Measurements from ENCODE around the gene PTH1R. TPM values are rescaled to one million over a fixed set of nuclear protein-coding genes. Genes with fewer than 3 reads are reported as not detected.
A peak's percentile ranks its signal among the peaks of the same experiment; 100 is the strongest.

PTH1R gene
- total and polyA plus RNA-seq, 10 of the 15 experiments (the other 5 are each of a cell fraction or from before 2014, with no cell fraction given), result not detected

DNA sequence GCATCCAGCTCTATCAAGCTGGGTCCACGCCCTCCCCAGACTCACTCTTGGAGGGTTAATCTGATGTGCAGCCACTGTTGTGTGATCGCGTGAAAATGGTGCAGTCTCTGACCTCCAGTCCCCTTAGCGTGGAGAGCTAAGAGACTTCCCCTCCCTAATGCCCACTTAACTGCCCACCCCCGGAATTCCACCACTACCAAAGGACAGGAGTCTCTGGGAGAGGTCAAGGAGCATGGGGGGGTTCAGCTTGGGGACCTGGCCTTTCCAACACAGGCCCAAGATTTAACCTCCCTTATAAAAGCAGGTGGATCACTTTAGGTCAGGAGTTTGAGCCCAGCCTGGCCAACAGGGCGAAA is 50.2 kb downstream of the PTH1R start:
- H3K9ac ChIP-seq (ENCODE audit: control insufficient read depth, insufficient read depth, low read length), result peak overlapping the region; percentile 57
- BruUV-seq (replicated peaks), result TSS peak; percentile 76
- no peaks in the 10 kb centered on the region for H3K27me3 ChIP-seq (replicated peaks in 1 of 2; ENCODE audit: control insufficient read depth in 2 of 2, insufficient read depth in 2 of 2, low read length in 1 of 2)
- FAIRE-seq (no peak), ATAC-seq (peak; percentile 9), DNase-seq (ENCODE audit: low read depth, low spot score) (no peak)
- SMC1A ChIA-PET (ENCODE audit: uncharacterized antibody, unreplicated experiment), result interaction anchor here (0.7 to 17.5 kb wide), 14 partner anchors 8 to 185 kb away, joined by 3 to 298 read pairs (median 6); partner anchors contain the start of genes CCDC12 and NBEAL2
- no peaks in the 10 kb centered on the region for H4K20me1 ChIP-seq (ENCODE audit: control insufficient read depth, insufficient read depth)
- H3K4me2 ChIP-seq (ENCODE audit: control insufficient read depth, insufficient read depth), result peak overlapping the region; percentile 96
- in situ Hi-C loops (cut with MboI), result no loop called here
- no peak overlapping the region for H2AFZ ChIP-seq (ENCODE audit: control insufficient read depth, low read depth, low read length)
- RAD21 ChIA-PET (ENCODE audit: unreplicated experiment), result interaction anchor here (1.1 to 4.2 kb wide), 16 partner anchors 12 to 419 kb away, joined by 3 to 38 read pairs (median 6); partner anchors contain the start of genes CCDC12 and NBEAL2
- CTCF ChIA-PET, result interaction anchor here (0.8 to 4.1 kb wide), 9 partner anchors 18 to 71 kb away, joined by 3 to 14 read pairs (median 5); no protein-coding TSS in a partner anchor
- 5% methylated on average over 6 of the region's 6 CpGs for WGBS (ENCODE audit: insufficient coverage, insufficient replicate concordance, low lambda C conversion rate, missing lambda C conversion rate)
- TF ChIP-seq EP300 (IDR thresholded peaks at IDR 0.05; ENCODE audit: borderline replicate concordance in 1 of 2, control insufficient read depth in 1 of 2, low read depth in 2 of 2, low read length in 2 of 2), result no peak
- no peak for TF ChIP-seq MTA2 (IDR thresholded peaks at IDR 0.05; ENCODE audit: low read depth)
- no peak for TF ChIP-seq NFXL1 (IDR thresholded peaks at IDR 0.05; ENCODE audit: borderline replicate concordance)
- no peak for TF ChIP-seq SMC3 (IDR thresholded peaks at IDR 0.05; ENCODE audit: borderline replicate concordance, low read length)
- TF ChIP-seq ZBTB11 (CRISPR knock-in tag; IDR thresholded peaks at IDR 0.05), result no peak
- no peak for TF ChIP-seq BMI1 (IDR thresholded peaks at IDR 0.05; ENCODE audit: borderline replicate concordance)
- TF ChIP-seq IKZF2 (IDR thresholded peaks at IDR 0.05), result no peak
- TF ChIP-seq ZSCAN29 (IDR thresholded peaks at IDR 0.05), result no peak
- no peak for TF ChIP-seq RBBP5 (conservative IDR thresholded peaks at IDR 0.05)
- TF ChIP-seq POLR2AphosphoS2 (IDR thresholded peaks at IDR 0.05; ENCODE audit: low read depth, low read length), result no peak
- TF ChIP-seq, protein P1, sequence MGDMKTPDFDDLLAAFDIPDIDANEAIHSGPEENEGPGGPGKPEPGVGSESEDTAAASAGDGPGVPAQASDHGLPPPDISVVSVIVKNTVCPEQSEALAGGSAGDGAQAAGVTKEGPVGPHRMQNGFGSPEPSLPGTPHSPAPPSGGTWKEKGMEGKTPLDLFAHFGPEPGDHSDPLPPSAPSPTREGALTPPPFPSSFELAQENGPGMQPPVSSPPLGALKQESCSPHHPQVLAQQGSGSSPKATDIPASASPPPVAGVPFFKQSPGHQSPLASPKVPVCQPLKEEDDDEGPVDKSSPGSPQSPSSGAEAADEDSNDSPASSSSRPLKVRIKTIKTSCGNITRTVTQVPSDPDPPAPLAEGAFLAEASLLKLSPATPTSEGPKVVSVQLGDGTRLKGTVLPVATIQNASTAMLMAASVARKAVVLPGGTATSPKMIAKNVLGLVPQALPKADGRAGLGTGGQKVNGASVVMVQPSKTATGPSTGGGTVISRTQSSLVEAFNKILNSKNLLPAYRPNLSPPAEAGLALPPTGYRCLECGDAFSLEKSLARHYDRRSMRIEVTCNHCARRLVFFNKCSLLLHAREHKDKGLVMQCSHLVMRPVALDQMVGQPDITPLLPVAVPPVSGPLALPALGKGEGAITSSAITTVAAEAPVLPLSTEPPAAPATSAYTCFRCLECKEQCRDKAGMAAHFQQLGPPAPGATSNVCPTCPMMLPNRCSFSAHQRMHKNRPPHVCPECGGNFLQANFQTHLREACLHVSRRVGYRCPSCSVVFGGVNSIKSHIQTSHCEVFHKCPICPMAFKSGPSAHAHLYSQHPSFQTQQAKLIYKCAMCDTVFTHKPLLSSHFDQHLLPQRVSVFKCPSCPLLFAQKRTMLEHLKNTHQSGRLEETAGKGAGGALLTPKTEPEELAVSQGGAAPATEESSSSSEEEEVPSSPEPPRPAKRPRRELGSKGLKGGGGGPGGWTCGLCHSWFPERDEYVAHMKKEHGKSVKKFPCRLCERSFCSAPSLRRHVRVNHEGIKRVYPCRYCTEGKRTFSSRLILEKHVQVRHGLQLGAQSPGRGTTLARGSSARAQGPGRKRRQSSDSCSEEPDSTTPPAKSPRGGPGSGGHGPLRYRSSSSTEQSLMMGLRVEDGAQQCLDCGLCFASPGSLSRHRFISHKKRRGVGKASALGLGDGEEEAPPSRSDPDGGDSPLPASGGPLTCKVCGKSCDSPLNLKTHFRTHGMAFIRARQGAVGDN (IDR thresholded peaks at IDR 0.05), result no peak
- TF ChIP-seq HDAC2 (IDR thresholded peaks at IDR 0.05), result no peak
- TF ChIP-seq RELA (IDR thresholded peaks at IDR 0.05; ENCODE audit: borderline replicate concordance, partially characterized antibody), result no peak
- TF ChIP-seq ZNF217 (IDR thresholded peaks at IDR 0.05), result no peak
- TF ChIP-seq EZH2 (IDR thresholded peaks at IDR 0.05; ENCODE audit: borderline replicate concordance, control insufficient read depth, low read depth, low read length), result no peak
- peaks cover 18 to 46% of the 10 kb centered on the region in 2 experiments for H3K36me3 ChIP-seq (ENCODE audit: control insufficient read depth in 2 of 2, insufficient read depth in 2 of 2, low read length in 1 of 2)
- H3K9me3 ChIP-seq (replicated peaks; ENCODE audit: control insufficient read depth, insufficient read depth, low read length), result peaks cover 14% of the 10 kb centered on the region
- peak overlapping the region; percentile 31; the same call in 1 of the 2 replicates for H3K4me3 ChIP-seq
- POLR2A ChIA-PET, result interaction anchor here (0.9 to 12.6 kb wide), 8 partner anchors 16 to 54 kb away, joined by 3 to 163 read pairs (median 8); partner anchors contain the start of genes CCDC12 and NBEAL2
- H3K27ac ChIP-seq (ENCODE audit: control insufficient read depth, insufficient read depth), result peak overlapping the region; percentile 94
- intact Hi-C loops (cut with micrococcal nuclease; ENCODE audit: unreplicated experiment), result loop anchor here (1.0 to 5.0 kb wide), 3 partner anchors 25 to 235 kb away; partner anchors contain the start of genes CCDC12 and SETD2
- peaks cover 52% of the 10 kb centered on the region for H3K79me2 ChIP-seq (ENCODE audit: control insufficient read depth, insufficient read depth, low read length)
- H3K4me1 ChIP-seq (ENCODE audit: control insufficient read depth, insufficient read depth, low read length), result peaks cover 73% of the 10 kb centered on the region

Data from GM12878 (cell line).